Measurements from ENCODE around the gene ZC3H12D.

ZC3H12D gene

GRCh38 chr6:149457316-149457884, 27.4 kb downstream of the ZC3H12D start:
- Histone ChIP-seq H3K9me3 (ENCODE audit: control insufficient read depth, insufficient read depth, low read depth, low read length) (no peaks in the 10 kb centered on the region), H3K36me3 (ENCODE audit: control insufficient read depth in 2 of 2, insufficient read depth in 1 of 2, low read length in 2 of 2) (no peaks in the 10 kb centered on the region), H3K4me3 (ENCODE audit: low read depth, low read length) (no peak overlapping the region), H3K4me1 (ENCODE audit: control insufficient read depth, insufficient read depth, low read length) (no peaks in the 10 kb centered on the region), H3K27ac (ENCODE audit: extremely low read depth, low read depth, low read length) (no peak overlapping the region)
- CTCF ChIA-PET, result interaction anchor here (0.5 to 1.5 kb wide), 3 partner anchors 25 to 429 kb away, joined by 3 to 5 read pairs (median 3); no protein-coding TSS in a partner anchor
- POLR2A ChIA-PET, result no interaction called here
- TF ChIP-seq ZNF274 (IDR thresholded peaks at IDR 0.05; ENCODE audit: low read length) (no peak), ZNF274 (tag by site-specific recombination; IDR thresholded peaks at IDR 0.05; ENCODE audit: borderline replicate concordance) (no peak), ZBTB6 (tag by site-specific recombination; IDR thresholded peaks at IDR 0.05) (no peak), PRDM4 (tag by site-specific recombination; IDR thresholded peaks at IDR 0.05) (no peak), ZNF530 (tag by site-specific recombination; IDR thresholded peaks at IDR 0.05; ENCODE audit: low read depth) (no peak), ZNF391 (tag by site-specific recombination; IDR thresholded peaks at IDR 0.05; ENCODE audit: borderline replicate concordance, low read depth) (no peak), CTCF (tag by site-specific recombination; IDR thresholded peaks at IDR 0.05) (no peak), ELK4 (IDR thresholded peaks at IDR 0.05; ENCODE audit: borderline replicate concordance, low read depth, low read length) (no peak), ZBTB7A (tag by site-specific recombination; IDR thresholded peaks at IDR 0.05; ENCODE audit: low read depth) (no peak), ZNF184 (tag by site-specific recombination; IDR thresholded peaks at IDR 0.05) (no peak), ZSCAN23 (tag by site-specific recombination; IDR thresholded peaks at IDR 0.05) (no peak), SP7 (tag by site-specific recombination; IDR thresholded peaks at IDR 0.05) (no peak), ZNF624 (tag by site-specific recombination; IDR thresholded peaks at IDR 0.05) (no peak), ZNF362 (tag by site-specific recombination; IDR thresholded peaks at IDR 0.05) (no peak), ZNF366 (tag by site-specific recombination; conservative IDR thresholded peaks at IDR 0.05) (no peak), ZNF544 (tag by site-specific recombination; IDR thresholded peaks at IDR 0.05) (no peak), ZBTB49 (tag by site-specific recombination; IDR thresholded peaks at IDR 0.05; ENCODE audit: low read depth) (no peak), ZNF10 (tag by site-specific recombination; IDR thresholded peaks at IDR 0.05) (no peak), ZNF837 (tag by site-specific recombination; IDR thresholded peaks at IDR 0.05) (no peak), ZNF248 (tag by site-specific recombination; IDR thresholded peaks at IDR 0.05) (no peak), ZNF677 (tag by site-specific recombination; IDR thresholded peaks at IDR 0.05) (no peak)

Measured in HEK293 (cell line).